ENCODE results near the gene CCDC116. TPM values are rescaled to one million over a fixed set of nuclear protein-coding genes. Genes with fewer than 3 reads are reported as not detected.

CCDC116 gene
- total RNA-seq, 4 donors from 2014 or later: 0.27 to 15.7 TPM; not detected in 2

- Histone ChIP-seq H3K27ac (no peak overlapping the region), H3K9me3 (no peaks in the 10 kb centered on the region), H3K4me3 (no peak overlapping the region), H3K27me3 (no peaks in the 10 kb centered on the region), H3K36me3 (no peaks in the 10 kb centered on the region), H3K4me1 (peaks cover 6 to 17% (median 14%) of the 10 kb centered on the region in 4 donors)
- no peak for DNase-seq
- in situ Hi-C loops (cut with MboI; ENCODE audit: low pct_ligation_motif_present in 1 of 4, low pct_unique_long_range_greater_than_20kb in 1 of 4, low sequenced_read_pairs in 3 of 4) (no loop called here), intact Hi-C loops (cut with DNase I; ENCODE audit: low total_unique reads) (no loop called here)
- TF ChIP-seq POLR2AphosphoS5 (IDR thresholded peaks at IDR 0.05): no peak
- no peak for TF ChIP-seq EP300 (IDR thresholded peaks at IDR 0.05; ENCODE audit: low read depth)
- no peak for TF ChIP-seq CTCF (IDR thresholded peaks at IDR 0.05)
- TF ChIP-seq POLR2A (IDR thresholded peaks at IDR 0.05): no peak
- WGBS, 2 donors (ENCODE audit: low coverage in 1 of 2): 98% methylated on average over 18 of the region's 18 CpGs; no CpG with 5 or more reads in 1 of the 2 donors
These were observed 371 bp downstream of the CCDC116 start for GRCh38 chr22:21632931-21633330.

- Histone ChIP-seq H3K36me3 (no peaks in the 10 kb centered on the region), H3K27me3 (no peaks in the 10 kb centered on the region), H3K4me1 (peaks cover 5 to 14% (median 11%) of the 10 kb centered on the region in 4 donors), H3K4me3 (no peak overlapping the region), H3K27ac (no peak overlapping the region), H3K9me3 (no peaks in the 10 kb centered on the region)
- no peak for TF ChIP-seq EP300 (IDR thresholded peaks at IDR 0.05; ENCODE audit: low read depth)
- TF ChIP-seq CTCF (IDR thresholded peaks at IDR 0.05): no peak
- intact Hi-C loops (cut with DNase I; ENCODE audit: low total_unique reads): no loop called here
- no peak for DNase-seq
- WGBS, 2 donors (ENCODE audit: low coverage in 1 of 2): 95% methylated on average over 4 of the region's 4 CpGs; no CpG with 5 or more reads in 1 of the 2 donors
- in situ Hi-C loops (cut with MboI; ENCODE audit: low pct_ligation_motif_present in 1 of 4, low pct_unique_long_range_greater_than_20kb in 1 of 4, low sequenced_read_pairs in 3 of 4): no loop called here
These were observed 921 bp downstream of the CCDC116 start for GRCh38 chr22:21633481-21633880.

- Histone ChIP-seq H3K9me3 (no peaks in the 10 kb centered on the region), H3K4me1 (peaks cover 0 to 8% (median 5%) of the 10 kb centered on the region in 4 donors), H3K4me3 (no peak overlapping the region), H3K27me3 (no peaks in the 10 kb centered on the region), H3K36me3 (no peaks in the 10 kb centered on the region), H3K27ac (no peak overlapping the region)
- no peak for DNase-seq
- TF ChIP-seq POLR2A (IDR thresholded peaks at IDR 0.05) (no peak), CTCF (IDR thresholded peaks at IDR 0.05) (no peak), EP300 (IDR thresholded peaks at IDR 0.05; ENCODE audit: low read depth) (no peak), POLR2AphosphoS5 (IDR thresholded peaks at IDR 0.05) (no peak)
- WGBS, 2 donors (ENCODE audit: low coverage in 1 of 2): 97% methylated on average over 16 of the region's 16 CpGs; no CpG with 5 or more reads in 1 of the 2 donors
- in situ Hi-C loops (cut with MboI; ENCODE audit: low pct_ligation_motif_present in 1 of 4, low pct_unique_long_range_greater_than_20kb in 1 of 4, low sequenced_read_pairs in 3 of 4) (no loop called here), intact Hi-C loops (cut with DNase I; ENCODE audit: low total_unique reads) (no loop called here)
These were observed 1.5 kb downstream of the CCDC116 start for GRCh38 chr22:21634081-21634480.

GRCh38 chr22:21634844-21635243 is 2.3 kb downstream of the CCDC116 start:
- in situ Hi-C loops (cut with MboI; ENCODE audit: low pct_ligation_motif_present in 1 of 4, low pct_unique_long_range_greater_than_20kb in 1 of 4, low sequenced_read_pairs in 3 of 4) (no loop called here), intact Hi-C loops (cut with DNase I; ENCODE audit: low total_unique reads) (no loop called here)
- DNase-seq: no peak
- H3K9me3 ChIP-seq: no peaks in the 10 kb centered on the region
- peaks cover 0 to 6% (median 4%) of the 10 kb centered on the region in 4 donors for H3K4me1 ChIP-seq
- no peak overlapping the region for H3K27ac ChIP-seq
- TF ChIP-seq POLR2A (IDR thresholded peaks at IDR 0.05) (no peak), CTCF (IDR thresholded peaks at IDR 0.05) (no peak), EP300 (IDR thresholded peaks at IDR 0.05; ENCODE audit: low read depth) (no peak), POLR2AphosphoS5 (IDR thresholded peaks at IDR 0.05) (no peak)
- WGBS, 2 donors (ENCODE audit: low coverage in 1 of 2): 90% methylated on average over 19 of the region's 19 CpGs; no CpG with 5 or more reads in 1 of the 2 donors
- H3K27me3 ChIP-seq: no peaks in the 10 kb centered on the region
- no peaks in the 10 kb centered on the region for H3K36me3 ChIP-seq
- H3K4me3 ChIP-seq: no peak overlapping the region
